ENCODE measurements around the gene RB1. TPM values are rescaled to one million over a fixed set of nuclear protein-coding genes. Genes with fewer than 3 reads are reported as not detected.

Gene RB1
- 41.7 and 61.2 TPM in 2 replicates for total RNA-seq

GRCh38 chr13:48303359-48304142, at the start of gene RB1:
Gene RB1 (plus strand): TSS chr13:48303751. CDS start chr13:48303913, 162 bp downstream.
- peak; percentile 96 for DNase-seq

GRCh38 chr13:48253849-48254248, 49.7 kb upstream of the RB1 start:
- no peak for DNase-seq

GRCh38 chr13:48255090-48255489, 48.5 kb upstream of the RB1 start:
- DNase-seq = no peak

- DNase-seq = no peak
Measured at GRCh38 chr13:48255954-48256353, 47.6 kb upstream of the RB1 start.

GRCh38 chr13:48258002-48258401, 45.5 kb upstream of the RB1 start:
- no peak for DNase-seq

GRCh38 chr13:48258430-48258829, 45.1 kb upstream of the RB1 start:
- DNase-seq = no peak

- no peak for DNase-seq
Measured at GRCh38 chr13:48260970-48261369, 42.6 kb upstream of the RB1 start.

- no peak for DNase-seq
Measured at GRCh38 chr13:48263196-48263595, 40.4 kb upstream of the RB1 start.

GRCh38 chr13:48264058-48264457, 39.5 kb upstream of the RB1 start:
- DNase-seq = no peak

- DNase-seq = no peak
Measured at GRCh38 chr13:48265217-48265815, 38.2 kb upstream of the RB1 start.

- DNase-seq = no peak
Measured at GRCh38 chr13:48266150-48266549, 37.4 kb upstream of the RB1 start.

GRCh38 chr13:48266701-48267639, 36.6 kb upstream of the RB1 start:
- no peak for DNase-seq

GRCh38 chr13:48268019-48268418, 35.5 kb upstream of the RB1 start:
- DNase-seq = no peak

GRCh38 chr13:48273346-48273745, 30.2 kb upstream of the RB1 start:
- DNase-seq = no peak

GRCh38 chr13:48275507-48275906, 28.0 kb upstream of the RB1 start:
- no peak for DNase-seq

GRCh38 chr13:48278806-48279205, 24.7 kb upstream of the RB1 start:
- DNase-seq = peak; percentile 77

- DNase-seq = no peak
Measured at GRCh38 chr13:48281556-48281955, 22.0 kb upstream of the RB1 start.

GRCh38 chr13:48291730-48292129, 11.8 kb upstream of the RB1 start:
- DNase-seq = no peak

- DNase-seq = no peak
Measured at GRCh38 chr13:48292650-48293049, 10.9 kb upstream of the RB1 start.

- no peak for DNase-seq
Measured at GRCh38 chr13:48294653-48295052, 8.9 kb upstream of the RB1 start.

GRCh38 chr13:48295271-48295670, 8.3 kb upstream of the RB1 start:
- no peak for DNase-seq

GRCh38 chr13:48296528-48296927, 7.0 kb upstream of the RB1 start:
- DNase-seq = no peak

GRCh38 chr13:48297131-48297786, 6.3 kb upstream of the RB1 start:
- DNase-seq = no peak

Data from dermis blood vessel endothelial cell (primary cell).